Pulmonary artery endothelial cell (primary cell): ENCODE data around the gene KLK10. TPM values are rescaled to one million over a fixed set of nuclear protein-coding genes. Genes with fewer than 3 reads are reported as not detected.

Source experiments
- DNase-seq: peaks from one replicate; pipeline ENCODE4 v3.0.0-alpha.2; 2011; ENCODE audit warnings: low read depth, low spot score
- total RNA-seq: library from RNA; depleted of rRNA; stranded (reverse); fragments of >200 nt; gene quantifications from 2 replicates; pipeline ENCODE4 v1.2.3, GENCODE V29; 2014

The KLK10 gene
- total RNA-seq, result 0.04 TPM in 1 of 2 replicates, not detected in the other

- DNase-seq, result no peak
Observed at GRCh38 chr19:51019544-51019925, at the start of gene KLK10. Gene KLK10, minus strand, starts transcription at chr19:51019709. Its CDS starts 579 bp downstream, at chr19:51019130.

- no peak for DNase-seq
Observed at GRCh38 chr19:51066393-51067186, 47.1 kb upstream of the KLK10 start.

GRCh38 chr19:51065221-51065960 is 45.9 kb upstream of the KLK10 start:
- DNase-seq, result no peak

GRCh38 chr19:51064534-51065220 is 45.2 kb upstream of the KLK10 start, which contains the start of gene KLK13:
Gene KLK13, minus strand, starts transcription at chr19:51065092. Its CDS starts 25 bp downstream, at chr19:51065067.
- DNase-seq, result no peak

GRCh38 chr19:51063664-51064063 is 44.2 kb upstream of the KLK10 start:
- DNase-seq, result no peak

GRCh38 chr19:51060973-51061372 is 41.5 kb upstream of the KLK10 start:
- DNase-seq, result no peak

GRCh38 chr19:51060336-51060735 is 40.8 kb upstream of the KLK10 start:
- no peak for DNase-seq

GRCh38 chr19:51059715-51060114 is 40.2 kb upstream of the KLK10 start:
- DNase-seq, result no peak

GRCh38 chr19:51055866-51056265 is 36.4 kb upstream of the KLK10 start:
- DNase-seq, result no peak

GRCh38 chr19:51047031-51047335 is 27.5 kb upstream of the KLK10 start:
- DNase-seq, result no peak

GRCh38 chr19:51044327-51044726 is 24.8 kb upstream of the KLK10 start:
- DNase-seq, result no peak

- DNase-seq, result no peak
Observed at GRCh38 chr19:51043497-51043896, 24.0 kb upstream of the KLK10 start.

- DNase-seq, result no peak
Observed at GRCh38 chr19:51040151-51040550, 20.6 kb upstream of the KLK10 start.

GRCh38 chr19:51036519-51036918 is 17.0 kb upstream of the KLK10 start:
- DNase-seq, result no peak

- DNase-seq, result no peak
Observed at GRCh38 chr19:51034704-51035103, 15.2 kb upstream of the KLK10 start, which contains the start of gene KLK12. Gene KLK12, minus strand, starts transcription at chr19:51035002. Its CDS starts 381 bp downstream, at chr19:51034621.

GRCh38 chr19:51031880-51032225 is 12.3 kb upstream of the KLK10 start:
- DNase-seq, result no peak

- no peak for DNase-seq
Observed at GRCh38 chr19:51031220-51031879, 11.8 kb upstream of the KLK10 start.

- DNase-seq, result no peak
Observed at GRCh38 chr19:51030631-51031030, 11.1 kb upstream of the KLK10 start.

- DNase-seq, result no peak
Observed at GRCh38 chr19:51029718-51030117, 10.2 kb upstream of the KLK10 start.

GRCh38 chr19:51027873-51028272 is 8.4 kb upstream of the KLK10 start:
- DNase-seq, result no peak

- no peak for DNase-seq
Observed at GRCh38 chr19:51027126-51027806, 7.8 kb upstream of the KLK10 start.
